Epidermal melanocyte (primary cell): ENCODE measurements around the gene NUP133.
"Not testable (repeated sequence)": the region's sequence is repeated elsewhere in the genome, so short reads cannot be mapped to it uniquely, and the experiment has no call there.

Experiments used
- DNase-seq: peaks from one replicate; pipeline ENCODE4 v3.0.0; 2011; ENCODE audit warnings: low spot score; ENCODE audit not compliant: insufficient read length

The NUP133 gene

GRCh38 chr1:229420224-229420623 is 87.9 kb downstream of the NUP133 start:
- DNase-seq: no peak

GRCh38 chr1:229418586-229418985 is 89.6 kb downstream of the NUP133 start:
- not testable (repeated sequence) for DNase-seq

- DNase-seq: not testable (repeated sequence)
These were observed 95.3 kb downstream of the NUP133 start for GRCh38 chr1:229412810-229413209.

- DNase-seq: no peak
These were observed 96.1 kb downstream of the NUP133 start for GRCh38 chr1:229412056-229412455.

- DNase-seq: no peak
These were observed 96.6 kb downstream of the NUP133 start for GRCh38 chr1:229411434-229412055.

GRCh38 chr1:229410692-229411433 is 97.3 kb downstream of the NUP133 start:
- DNase-seq: no peak

- no peak for DNase-seq
These were observed 97.8 kb downstream of the NUP133 start for GRCh38 chr1:229410370-229410691.

GRCh38 chr1:229409616-229410369 is 98.3 kb downstream of the NUP133 start:
- DNase-seq: no peak

- no peak for DNase-seq
These were observed 99.6 kb downstream of the NUP133 start for GRCh38 chr1:229408458-229409037.

- DNase-seq: no peak
These were observed 100.7 kb downstream of the NUP133 start for GRCh38 chr1:229407206-229408026.

GRCh38 chr1:229406798-229407197 is 101.3 kb downstream of the NUP133 start:
- no peak for DNase-seq

- DNase-seq: no peak
These were observed 104.6 kb downstream of the NUP133 start for GRCh38 chr1:229403573-229403972.

GRCh38 chr1:229402993-229403392 is 105.1 kb downstream of the NUP133 start:
- no peak for DNase-seq

GRCh38 chr1:229402329-229402728 is 105.8 kb downstream of the NUP133 start:
- DNase-seq: not testable (repeated sequence)

GRCh38 chr1:229397762-229398161 is 110.4 kb downstream of the NUP133 start:
- DNase-seq: no peak

- no peak for DNase-seq
These were observed 111.4 kb downstream of the NUP133 start for GRCh38 chr1:229396585-229397206.

GRCh38 chr1:229394517-229394916 is 113.6 kb downstream of the NUP133 start:
- DNase-seq: not testable (repeated sequence)

- DNase-seq: no peak
These were observed 115.2 kb downstream of the NUP133 start for GRCh38 chr1:229392936-229393335.
